ENCODE results near the gene PXN.

PXN gene

DNA sequence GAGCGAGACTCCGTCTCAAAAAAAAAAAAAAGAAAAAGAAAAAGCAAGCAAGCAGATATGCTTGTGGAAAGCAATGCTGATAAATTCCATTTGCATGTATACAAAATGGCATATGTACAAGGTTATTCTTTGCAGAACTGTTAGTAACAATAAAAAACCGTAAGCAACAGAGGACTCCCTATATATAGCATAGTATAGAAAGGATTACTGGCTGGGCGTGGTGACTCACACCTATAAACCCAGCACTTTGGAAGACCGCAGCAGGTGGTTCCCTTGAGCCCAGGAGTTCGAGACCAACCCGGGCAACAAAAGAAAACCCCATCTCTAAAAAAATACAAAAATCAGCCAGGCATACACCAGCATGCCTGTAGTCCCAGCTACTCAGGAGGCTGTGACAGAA, 84.6 kb downstream of the PXN start:
- TF ChIP-seq, protein P1, sequence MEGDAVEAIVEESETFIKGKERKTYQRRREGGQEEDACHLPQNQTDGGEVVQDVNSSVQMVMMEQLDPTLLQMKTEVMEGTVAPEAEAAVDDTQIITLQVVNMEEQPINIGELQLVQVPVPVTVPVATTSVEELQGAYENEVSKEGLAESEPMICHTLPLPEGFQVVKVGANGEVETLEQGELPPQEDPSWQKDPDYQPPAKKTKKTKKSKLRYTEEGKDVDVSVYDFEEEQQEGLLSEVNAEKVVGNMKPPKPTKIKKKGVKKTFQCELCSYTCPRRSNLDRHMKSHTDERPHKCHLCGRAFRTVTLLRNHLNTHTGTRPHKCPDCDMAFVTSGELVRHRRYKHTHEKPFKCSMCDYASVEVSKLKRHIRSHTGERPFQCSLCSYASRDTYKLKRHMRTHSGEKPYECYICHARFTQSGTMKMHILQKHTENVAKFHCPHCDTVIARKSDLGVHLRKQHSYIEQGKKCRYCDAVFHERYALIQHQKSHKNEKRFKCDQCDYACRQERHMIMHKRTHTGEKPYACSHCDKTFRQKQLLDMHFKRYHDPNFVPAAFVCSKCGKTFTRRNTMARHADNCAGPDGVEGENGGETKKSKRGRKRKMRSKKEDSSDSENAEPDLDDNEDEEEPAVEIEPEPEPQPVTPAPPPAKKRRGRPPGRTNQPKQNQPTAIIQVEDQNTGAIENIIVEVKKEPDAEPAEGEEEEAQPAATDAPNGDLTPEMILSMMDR (IDR thresholded peaks at IDR 0.05) = no peak

DNA sequence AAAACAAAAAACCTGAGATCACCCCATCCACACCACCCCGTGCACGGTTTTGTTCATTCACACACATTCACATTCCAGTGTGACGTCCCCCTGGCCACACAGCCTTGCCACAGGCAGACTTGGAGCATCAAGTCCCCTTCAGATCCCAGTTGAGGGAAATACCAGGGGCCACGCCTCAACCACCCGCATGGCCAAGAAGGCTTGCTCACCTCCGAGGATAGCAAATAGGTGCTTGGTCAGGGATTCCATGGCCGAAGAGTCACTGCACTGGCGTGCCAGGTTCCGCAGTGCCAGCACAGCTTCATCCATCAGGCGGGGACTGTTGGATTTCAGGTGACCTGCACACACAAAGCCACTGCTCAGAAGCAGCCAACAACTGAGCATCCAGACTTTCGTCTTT, 90.0 kb downstream of the PXN start:
- TF ChIP-seq, protein P1 (IDR thresholded peaks at IDR 0.05) = no peak

DNA sequence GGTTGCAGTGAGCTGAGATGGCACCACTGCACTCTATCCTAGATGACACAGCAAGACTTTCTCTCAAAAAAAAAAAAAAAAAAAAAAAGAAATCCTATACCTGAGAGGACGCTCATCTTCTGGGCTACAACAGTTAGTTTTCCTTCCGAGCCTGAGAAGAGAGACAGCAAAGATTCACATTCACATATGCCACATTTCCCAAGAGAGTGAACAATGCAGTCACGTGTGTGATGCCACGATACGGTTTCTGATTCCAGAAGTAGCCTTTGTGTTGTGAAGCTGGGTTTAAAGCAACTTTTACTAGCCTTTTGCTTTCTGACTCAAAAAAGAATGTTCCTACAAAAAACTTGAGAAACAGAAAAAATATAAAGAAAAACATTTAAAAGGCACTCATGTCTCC, 90.5 kb downstream of the PXN start:
- TF ChIP-seq, protein P1 (IDR thresholded peaks at IDR 0.05) = no peak

DNA sequence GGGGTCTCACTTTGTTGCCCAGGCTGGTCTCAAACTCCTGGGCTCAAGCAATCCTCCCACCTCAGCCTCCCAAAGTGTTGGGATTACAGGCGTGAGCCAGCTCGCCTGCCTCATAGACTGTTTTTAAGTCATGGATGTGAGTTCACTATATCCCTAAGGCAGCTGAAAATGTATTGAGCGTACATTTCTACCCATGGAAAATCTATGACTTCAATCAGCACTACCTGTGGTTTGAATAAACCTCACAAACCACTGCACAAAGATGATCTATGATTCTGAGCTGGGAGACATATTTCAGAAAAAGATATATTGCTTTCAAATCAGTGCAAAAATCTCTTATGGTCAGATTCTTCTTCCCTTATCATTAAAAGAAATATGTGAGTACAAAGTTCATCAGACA, 93.5 kb downstream of the PXN start:
- TF ChIP-seq, protein P1 (IDR thresholded peaks at IDR 0.05) = no peak

DNA sequence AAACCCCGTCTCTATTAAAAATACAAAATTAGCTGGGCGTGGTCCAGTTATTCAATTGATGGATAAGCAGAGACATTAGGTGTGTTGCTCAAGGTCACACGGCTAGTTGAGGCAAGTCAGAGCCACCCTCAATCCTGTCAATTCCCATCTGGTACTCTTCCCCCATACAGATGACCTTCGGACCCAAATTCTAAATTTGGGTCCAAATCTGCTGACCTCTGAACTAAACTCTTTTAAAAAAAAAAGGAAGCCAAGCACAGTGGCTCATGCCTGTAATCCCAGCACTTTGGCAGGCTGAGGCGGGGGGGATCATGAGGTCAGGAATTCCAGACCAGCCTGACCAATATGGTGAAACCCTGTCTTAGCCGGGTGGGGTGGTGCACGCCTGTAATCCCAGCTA, 94.9 kb downstream of the PXN start:
- TF ChIP-seq, protein P1 (IDR thresholded peaks at IDR 0.05) = no peak

DNA sequence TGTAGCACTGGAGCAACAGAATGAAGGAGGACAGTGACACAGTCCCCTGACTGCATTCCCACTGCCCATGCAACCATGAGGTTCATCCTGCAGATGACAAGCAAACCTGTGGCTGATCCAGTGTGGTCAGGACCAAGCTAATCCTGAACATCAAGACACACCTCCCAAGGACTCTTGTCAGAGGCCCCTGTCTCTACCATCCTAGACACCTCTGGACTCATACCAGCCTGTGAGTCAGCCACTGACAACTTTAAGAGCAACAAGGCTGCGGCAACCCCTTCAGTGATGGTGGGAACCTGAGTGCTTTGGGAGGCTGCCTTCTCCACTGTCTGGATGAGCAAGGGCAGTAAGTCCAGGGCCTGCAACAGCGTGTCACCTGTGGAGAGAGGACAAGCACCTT, 95.6 kb downstream of the PXN start:
- TF ChIP-seq, protein P1 (IDR thresholded peaks at IDR 0.05) = no peak

DNA sequence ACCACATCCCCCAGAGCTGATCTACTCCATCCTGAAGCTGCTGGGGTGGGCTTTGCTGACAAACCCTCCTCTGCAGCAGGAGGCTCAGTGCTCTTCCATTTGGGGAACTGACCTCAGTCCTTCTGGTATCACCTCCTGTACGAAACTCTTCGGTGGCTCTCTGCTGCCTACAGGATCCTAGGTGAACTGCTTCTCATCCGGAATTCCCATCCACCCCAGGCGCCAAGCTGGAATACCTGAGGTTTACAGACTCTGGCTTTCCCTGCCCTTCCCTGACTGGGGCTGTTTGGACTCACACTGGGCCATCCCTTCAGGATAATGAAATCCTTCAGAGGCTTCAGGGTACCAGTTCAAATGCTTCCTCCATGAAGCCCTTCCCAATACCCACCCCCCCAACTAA, 97.2 kb downstream of the PXN start:
- TF ChIP-seq, protein P1 (IDR thresholded peaks at IDR 0.05) = no peak

DNA sequence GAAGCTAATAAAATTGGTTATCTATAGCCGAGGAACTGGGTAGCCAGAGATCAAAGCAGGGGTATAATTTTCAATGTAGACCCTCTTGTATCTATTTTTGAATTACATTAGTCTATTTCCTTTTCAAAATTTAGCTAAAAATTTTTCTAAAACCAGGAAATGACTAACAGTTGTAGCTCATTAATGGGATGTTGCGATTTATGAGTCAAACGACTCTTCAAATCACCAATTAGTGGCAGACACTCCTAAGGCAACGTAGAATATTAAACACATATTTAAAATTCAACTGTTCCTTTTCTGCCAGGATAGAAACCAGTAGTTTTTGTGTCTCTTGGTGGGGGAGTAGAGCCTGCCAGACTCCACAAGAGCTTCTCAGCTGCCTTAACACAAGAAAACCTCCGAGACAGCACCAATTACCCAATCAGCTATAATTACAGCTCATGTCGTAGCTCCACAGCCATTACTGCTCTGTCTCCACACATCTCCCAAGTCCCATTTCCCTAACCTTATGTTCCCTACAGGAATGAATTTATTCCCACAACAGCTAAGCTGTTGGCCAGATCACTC, 97.9 kb downstream of the PXN start:
- TF ChIP-seq, protein P1 (IDR thresholded peaks at IDR 0.05) = no peak

All from LNCAP (cell line).